ENCODE data around the gene KIF20B. TPM values are rescaled to one million over a fixed set of nuclear protein-coding genes. Genes with fewer than 3 reads are reported as not detected.
A peak's percentile ranks its signal among the peaks of the same experiment; 100 is the strongest.

Gene KIF20B
- total and polyA plus RNA-seq, 2 of the 13 experiments (the other 11 are each of a cell fraction or from before 2014, with no cell fraction given) = 3.5 to 38.6 TPM

- TF ChIP-seq MED1 (CRISPR knock-in tag; IDR thresholded peaks at IDR 0.05) (peak; percentile 59), NBN (conservative IDR thresholded peaks at IDR 0.05) (no peak), ZFP1 (CRISPR knock-in tag; IDR thresholded peaks at IDR 0.05) (no peak), AKAP8 (CRISPR knock-in tag; IDR thresholded peaks at IDR 0.05) (no peak), GZF1 (CRISPR knock-in tag; IDR thresholded peaks at IDR 0.05) (no peak), ADNP (CRISPR knock-in tag; IDR thresholded peaks at IDR 0.05) (no peak), ZBTB10 (CRISPR knock-in tag; IDR thresholded peaks at IDR 0.05; ENCODE audit: borderline replicate concordance) (no peak), ZBTB14 (CRISPR knock-in tag; IDR thresholded peaks at IDR 0.05) (no peak), CENPX (CRISPR knock-in tag; IDR thresholded peaks at IDR 0.05) (no peak), SIN3B (IDR thresholded peaks at IDR 0.05; ENCODE audit: low read length) (no peak), MZF1 (CRISPR knock-in tag; IDR thresholded peaks at IDR 0.05; ENCODE audit: borderline replicate concordance) (no peak), ELF4 (CRISPR knock-in tag; IDR thresholded peaks at IDR 0.05; ENCODE audit: borderline replicate concordance) (no peak), ZNF30 (CRISPR knock-in tag; IDR thresholded peaks at IDR 0.05) (no peak)
- TF ChIP-seq, protein P1, sequence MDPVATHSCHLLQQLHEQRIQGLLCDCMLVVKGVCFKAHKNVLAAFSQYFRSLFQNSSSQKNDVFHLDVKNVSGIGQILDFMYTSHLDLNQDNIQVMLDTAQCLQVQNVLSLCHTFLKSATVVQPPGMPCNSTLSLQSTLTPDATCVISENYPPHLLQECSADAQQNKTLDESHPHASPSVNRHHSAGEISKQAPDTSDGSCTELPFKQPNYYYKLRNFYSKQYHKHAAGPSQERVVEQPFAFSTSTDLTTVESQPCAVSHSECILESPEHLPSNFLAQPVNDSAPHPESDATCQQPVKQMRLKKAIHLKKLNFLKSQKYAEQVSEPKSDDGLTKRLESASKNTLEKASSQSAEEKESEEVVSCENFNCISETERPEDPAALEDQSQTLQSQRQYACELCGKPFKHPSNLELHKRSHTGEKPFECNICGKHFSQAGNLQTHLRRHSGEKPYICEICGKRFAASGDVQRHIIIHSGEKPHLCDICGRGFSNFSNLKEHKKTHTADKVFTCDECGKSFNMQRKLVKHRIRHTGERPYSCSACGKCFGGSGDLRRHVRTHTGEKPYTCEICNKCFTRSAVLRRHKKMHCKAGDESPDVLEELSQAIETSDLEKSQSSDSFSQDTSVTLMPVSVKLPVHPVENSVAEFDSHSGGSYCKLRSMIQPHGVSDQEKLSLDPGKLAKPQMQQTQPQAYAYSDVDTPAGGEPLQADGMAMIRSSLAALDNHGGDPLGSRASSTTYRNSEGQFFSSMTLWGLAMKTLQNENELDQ (CRISPR knock-in tag; IDR thresholded peaks at IDR 0.05; ENCODE audit: borderline replicate concordance) = no peak
- TF ChIP-seq, protein P2, sequence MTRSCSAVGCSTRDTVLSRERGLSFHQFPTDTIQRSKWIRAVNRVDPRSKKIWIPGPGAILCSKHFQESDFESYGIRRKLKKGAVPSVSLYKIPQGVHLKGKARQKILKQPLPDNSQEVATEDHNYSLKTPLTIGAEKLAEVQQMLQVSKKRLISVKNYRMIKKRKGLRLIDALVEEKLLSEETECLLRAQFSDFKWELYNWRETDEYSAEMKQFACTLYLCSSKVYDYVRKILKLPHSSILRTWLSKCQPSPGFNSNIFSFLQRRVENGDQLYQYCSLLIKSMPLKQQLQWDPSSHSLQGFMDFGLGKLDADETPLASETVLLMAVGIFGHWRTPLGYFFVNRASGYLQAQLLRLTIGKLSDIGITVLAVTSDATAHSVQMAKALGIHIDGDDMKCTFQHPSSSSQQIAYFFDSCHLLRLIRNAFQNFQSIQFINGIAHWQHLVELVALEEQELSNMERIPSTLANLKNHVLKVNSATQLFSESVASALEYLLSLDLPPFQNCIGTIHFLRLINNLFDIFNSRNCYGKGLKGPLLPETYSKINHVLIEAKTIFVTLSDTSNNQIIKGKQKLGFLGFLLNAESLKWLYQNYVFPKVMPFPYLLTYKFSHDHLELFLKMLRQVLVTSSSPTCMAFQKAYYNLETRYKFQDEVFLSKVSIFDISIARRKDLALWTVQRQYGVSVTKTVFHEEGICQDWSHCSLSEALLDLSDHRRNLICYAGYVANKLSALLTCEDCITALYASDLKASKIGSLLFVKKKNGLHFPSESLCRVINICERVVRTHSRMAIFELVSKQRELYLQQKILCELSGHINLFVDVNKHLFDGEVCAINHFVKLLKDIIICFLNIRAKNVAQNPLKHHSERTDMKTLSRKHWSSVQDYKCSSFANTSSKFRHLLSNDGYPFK (CRISPR knock-in tag; IDR thresholded peaks at IDR 0.05; ENCODE audit: borderline replicate concordance) = no peak
- TF ChIP-seq, protein P3, sequence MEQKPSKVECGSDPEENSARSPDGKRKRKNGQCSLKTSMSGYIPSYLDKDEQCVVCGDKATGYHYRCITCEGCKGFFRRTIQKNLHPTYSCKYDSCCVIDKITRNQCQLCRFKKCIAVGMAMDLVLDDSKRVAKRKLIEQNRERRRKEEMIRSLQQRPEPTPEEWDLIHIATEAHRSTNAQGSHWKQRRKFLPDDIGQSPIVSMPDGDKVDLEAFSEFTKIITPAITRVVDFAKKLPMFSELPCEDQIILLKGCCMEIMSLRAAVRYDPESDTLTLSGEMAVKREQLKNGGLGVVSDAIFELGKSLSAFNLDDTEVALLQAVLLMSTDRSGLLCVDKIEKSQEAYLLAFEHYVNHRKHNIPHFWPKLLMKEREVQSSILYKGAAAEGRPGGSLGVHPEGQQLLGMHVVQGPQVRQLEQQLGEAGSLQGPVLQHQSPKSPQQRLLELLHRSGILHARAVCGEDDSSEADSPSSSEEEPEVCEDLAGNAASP (CRISPR knock-in tag; IDR thresholded peaks at IDR 0.05; ENCODE audit: borderline replicate concordance) = peak; percentile 52; the same call in 1 of the 2 replicates
- TF ChIP-seq, protein P4, sequence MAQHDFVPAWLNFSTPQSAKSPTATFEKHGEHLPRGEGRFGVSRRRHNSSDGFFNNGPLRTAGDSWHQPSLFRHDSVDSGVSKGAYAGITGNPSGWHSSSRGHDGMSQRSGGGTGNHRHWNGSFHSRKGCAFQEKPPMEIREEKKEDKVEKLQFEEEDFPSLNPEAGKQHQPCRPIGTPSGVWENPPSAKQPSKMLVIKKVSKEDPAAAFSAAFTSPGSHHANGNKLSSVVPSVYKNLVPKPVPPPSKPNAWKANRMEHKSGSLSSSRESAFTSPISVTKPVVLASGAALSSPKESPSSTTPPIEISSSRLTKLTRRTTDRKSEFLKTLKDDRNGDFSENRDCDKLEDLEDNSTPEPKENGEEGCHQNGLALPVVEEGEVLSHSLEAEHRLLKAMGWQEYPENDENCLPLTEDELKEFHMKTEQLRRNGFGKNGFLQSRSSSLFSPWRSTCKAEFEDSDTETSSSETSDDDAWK (CRISPR knock-in tag; IDR thresholded peaks at IDR 0.05) = no peak
These were observed 112.9 kb downstream of the KIF20B start (continued) for GRCh38 chr10:89814278-89814677.
